ENCODE results near the gene PI3.
"Not testable (repeated sequence)": the region's sequence is repeated elsewhere in the genome, so short reads cannot be mapped to it uniquely, and the experiment has no call there.

PI3 gene

DNA sequence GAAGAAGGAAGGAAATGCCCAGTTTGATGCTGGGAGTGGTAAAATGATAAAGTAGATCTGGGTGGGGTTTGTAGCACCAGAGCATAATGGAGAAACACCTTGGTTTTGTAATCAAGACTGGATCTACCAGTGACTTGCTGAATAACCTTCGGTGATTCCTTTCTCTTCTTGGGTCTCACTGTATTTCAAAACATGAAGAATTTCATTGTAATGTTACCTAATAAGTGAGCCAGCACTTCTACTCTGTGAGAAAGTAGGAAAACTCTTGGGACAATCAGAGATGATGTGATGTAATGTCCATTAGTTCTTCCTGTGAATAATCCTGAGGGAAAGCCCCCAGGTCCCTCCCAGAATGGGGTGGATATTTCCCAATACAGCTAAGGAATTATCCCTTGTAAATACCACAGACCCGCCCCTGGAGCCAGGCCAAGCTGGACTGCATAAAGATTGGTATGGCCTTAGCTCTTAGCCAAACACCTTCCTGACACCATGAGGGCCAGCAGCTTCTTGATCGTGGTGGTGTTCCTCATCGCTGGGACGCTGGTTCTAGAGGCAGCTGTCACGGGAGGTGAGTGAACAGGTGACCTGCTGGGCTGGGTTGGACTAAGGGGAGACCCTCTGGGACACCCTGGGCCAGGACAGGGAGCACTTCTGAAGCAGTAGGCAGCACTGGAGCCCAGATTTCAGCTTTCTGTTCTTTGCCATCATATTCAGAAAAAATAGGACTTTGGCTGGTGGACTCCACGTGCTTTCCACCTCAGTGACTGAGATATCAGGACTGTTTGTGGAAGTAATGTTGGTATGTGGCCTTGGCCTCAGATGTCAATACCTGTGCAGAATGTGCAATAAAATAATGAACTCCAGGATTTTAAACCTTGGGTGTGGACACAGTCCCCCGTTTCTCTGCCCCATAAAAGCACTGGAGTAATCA, at the start of gene PI3:
Gene PI3 (plus strand): TSS at position 469 of the 931 bp plus-strand sequence. CDS start 21 bp downstream, at position 490.
- DNase-seq (ENCODE audit: low spot score), result no peak

GRCh38 chr20:45128099-45128498, 46.6 kb upstream of the PI3 start:
- no peak for DNase-seq (ENCODE audit: low spot score)

- DNase-seq (ENCODE audit: low spot score), result no peak
These were observed 37.8 kb upstream of the PI3 start for GRCh38 chr20:45136911-45137310.

DNA sequence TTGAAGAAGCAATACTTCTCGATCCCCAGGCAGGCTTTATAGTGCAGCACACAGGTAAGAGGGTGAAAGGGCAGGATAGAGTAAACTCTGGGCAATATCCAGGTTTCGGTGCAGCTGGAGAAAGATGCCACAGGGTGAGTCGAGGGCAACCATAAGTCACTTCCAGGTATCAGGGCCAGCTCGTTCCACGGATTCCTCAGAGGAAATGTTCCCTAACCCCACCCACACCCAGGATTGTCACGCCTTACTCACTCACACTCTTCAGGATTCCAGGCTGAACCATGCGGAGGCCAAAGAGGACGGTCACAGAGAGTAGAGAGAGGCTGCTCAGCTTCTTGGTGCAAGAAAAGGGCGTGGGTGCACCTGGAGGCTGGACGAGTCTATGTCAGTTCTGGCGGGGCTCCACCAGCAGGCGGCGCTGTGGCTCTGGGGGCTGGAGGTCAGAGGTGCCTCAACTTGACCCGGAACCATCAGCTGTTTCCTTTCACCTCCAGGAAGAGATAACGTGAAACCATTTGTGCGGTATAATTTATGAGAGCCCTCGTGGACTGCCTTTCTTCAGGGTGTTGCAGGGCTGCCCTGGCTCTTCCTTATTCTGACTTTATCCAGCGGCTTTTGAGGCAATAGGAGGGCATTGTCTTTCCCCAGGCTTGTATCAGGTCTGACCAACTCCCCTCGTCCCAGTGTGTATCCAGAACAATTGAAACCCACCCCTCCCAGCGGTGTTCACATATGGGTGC, 36.0 kb upstream of the PI3 start:
- DNase-seq (ENCODE audit: low spot score), result no peak

GRCh38 chr20:45139733-45140375, 34.8 kb upstream of the PI3 start:
- not testable (repeated sequence) for DNase-seq (ENCODE audit: low spot score)

- DNase-seq (ENCODE audit: low spot score), result peak; percentile 23
These were observed 33.9 kb upstream of the PI3 start for GRCh38 chr20:45140836-45141235.

GRCh38 chr20:45149062-45149461, 25.6 kb upstream of the PI3 start:
- no peak for DNase-seq (ENCODE audit: low spot score)

DNA sequence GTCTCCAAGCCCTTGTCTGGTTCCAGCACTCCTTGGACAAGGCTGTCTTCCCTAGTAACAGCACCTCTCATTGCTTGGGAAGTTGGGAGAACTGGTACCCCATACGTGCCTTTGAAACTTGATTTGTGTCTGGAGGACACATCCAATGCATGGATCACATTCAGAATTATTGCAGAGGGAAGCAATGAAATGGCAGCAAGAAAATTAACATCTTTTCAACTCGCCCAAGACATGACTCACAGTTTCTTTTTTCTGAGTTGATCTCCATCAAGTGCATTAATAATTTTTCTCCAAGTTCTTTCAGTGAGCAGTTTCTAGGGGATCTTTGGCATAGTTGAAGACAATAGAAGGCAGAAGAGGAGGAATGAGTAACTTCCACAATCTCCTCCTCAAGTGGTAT, 22.3 kb upstream of the PI3 start:
- DNase-seq (ENCODE audit: low spot score), result no peak

DNA sequence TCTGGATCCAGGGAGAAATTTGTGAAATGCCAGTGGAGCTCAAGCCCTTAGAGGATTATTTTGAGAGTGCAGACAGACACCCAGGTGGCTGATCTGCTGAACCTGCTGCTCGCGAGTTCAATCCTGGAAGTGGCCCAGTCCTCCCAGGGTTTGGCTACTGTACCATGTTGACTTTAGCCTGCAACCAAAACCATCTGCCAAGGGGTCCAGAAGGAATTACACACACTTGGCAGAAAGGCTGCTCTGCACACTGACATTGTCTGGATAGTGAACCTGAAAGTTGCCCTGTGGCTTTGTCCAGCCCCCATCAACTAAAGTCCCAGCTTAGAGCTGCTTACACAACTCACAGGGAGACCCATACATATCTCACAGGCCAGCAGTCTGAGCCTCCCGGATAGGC, 21.6 kb upstream of the PI3 start:
- no peak for DNase-seq (ENCODE audit: low spot score)

DNA sequence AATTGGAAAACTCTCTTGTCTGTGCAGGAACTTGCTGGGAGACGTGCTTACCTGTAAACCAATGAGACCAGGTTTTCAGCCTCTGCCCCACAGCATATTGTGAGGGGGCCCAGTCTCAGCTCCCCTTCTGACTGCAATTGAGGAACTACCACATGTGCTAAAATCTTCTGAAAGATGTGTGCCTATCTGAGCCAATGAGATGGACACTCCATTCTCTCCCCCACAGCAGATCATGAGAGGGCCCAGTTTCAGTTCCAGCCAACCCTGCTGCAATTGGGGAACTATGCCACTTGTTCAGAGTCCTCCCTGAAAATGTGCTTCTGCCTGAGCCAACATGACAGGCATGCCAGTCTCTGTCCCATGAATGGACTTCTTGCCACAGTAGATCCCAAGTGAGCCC, 20.9 kb upstream of the PI3 start:
- peak; percentile 18 for DNase-seq (ENCODE audit: low spot score)

DNA sequence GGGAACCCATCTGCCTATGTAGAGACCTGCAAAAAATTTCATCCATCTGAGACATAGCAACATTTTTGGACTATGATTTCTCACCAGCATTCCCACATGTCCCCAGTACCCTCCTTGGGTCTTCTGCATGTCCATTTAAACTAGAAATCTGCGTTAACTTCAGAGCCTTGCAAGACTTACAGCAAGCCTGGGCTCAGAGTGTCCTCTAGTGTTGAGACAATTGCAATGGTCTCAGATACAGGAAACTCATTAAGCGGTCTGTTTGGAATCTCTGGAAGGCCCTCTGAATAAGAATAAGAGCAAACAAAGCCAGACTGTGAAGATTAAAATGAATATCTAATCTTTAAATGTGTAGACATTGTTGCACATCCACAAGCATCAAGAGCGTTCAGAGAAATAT, 20.5 kb upstream of the PI3 start:
- DNase-seq (ENCODE audit: low spot score), result no peak

DNA sequence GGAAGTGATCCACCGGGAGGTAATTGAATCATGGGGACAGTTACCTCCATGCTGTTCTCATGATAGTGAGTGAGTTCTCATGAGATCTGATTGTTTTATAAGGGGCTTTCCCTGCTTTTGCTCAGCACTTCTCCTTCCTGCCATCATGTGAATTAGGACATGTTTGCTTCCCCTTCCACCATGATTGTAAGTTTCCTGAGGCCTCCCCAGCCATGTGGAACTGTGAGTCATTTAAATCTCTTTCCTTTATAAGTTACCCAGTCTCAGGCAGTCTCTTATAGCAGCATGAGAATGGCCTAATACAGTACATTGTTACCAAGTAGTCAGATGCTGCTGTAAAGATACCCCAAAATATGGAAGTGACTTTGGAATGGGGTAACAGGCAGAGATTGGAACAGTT, 19.9 kb upstream of the PI3 start:
- not testable (repeated sequence) for DNase-seq (ENCODE audit: low spot score)

- DNase-seq (ENCODE audit: low spot score), result no peak
These were observed 18.0 kb upstream of the PI3 start for GRCh38 chr20:45156713-45157112.

DNA sequence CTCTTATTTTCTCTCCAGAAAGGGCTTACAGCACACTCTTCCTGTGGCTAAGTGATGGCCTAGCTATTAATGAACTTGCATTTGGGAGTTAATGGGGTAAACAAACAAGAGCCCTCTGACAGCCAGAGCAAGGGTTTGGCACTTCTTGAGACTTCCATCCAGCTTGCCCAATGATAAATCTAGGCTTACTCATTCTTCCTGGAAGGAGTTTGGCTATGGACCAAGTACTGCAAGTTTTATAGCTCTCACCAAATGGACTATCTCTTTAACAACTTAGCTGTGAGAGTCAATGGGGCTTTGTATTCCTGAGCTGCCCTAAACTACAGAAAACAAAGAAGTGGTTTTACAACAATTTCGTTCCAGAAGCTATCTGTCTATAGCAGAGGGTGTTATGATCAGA, 16.7 kb upstream of the PI3 start:
- peak; percentile 21 for DNase-seq (ENCODE audit: low spot score)

DNA sequence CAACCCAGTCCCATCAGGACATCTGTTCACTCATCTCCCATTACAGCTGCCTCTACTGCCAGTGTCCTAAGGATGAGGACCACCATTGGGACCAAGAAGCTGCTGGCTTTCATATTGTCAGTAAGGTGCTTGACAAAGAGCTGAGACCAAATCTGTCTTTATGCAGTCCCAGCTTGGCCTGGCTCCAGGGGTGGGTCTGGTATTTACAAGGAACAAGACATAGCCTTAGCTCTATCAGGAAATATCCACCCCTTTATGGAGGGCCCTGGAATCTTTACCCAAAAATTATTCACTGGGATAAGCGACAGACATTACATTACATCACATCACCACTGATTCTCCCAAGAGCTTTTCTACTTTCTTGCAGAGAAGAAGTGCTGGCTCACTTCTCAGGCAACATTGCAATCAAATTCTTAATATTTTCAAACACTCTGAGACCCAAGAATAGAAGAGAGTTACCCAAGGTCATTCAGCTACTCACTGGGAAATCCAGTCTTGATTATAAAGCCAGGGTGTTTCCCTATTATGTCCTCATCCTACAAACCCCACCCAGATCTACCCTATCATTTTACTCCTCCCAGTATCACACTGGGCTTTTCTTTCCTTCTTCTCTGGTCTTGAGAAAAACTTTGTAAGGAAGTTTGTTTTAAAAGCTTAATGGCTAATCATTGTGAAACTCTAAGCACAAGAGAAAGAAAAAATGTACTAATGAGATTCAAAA, 11.5 kb upstream of the PI3 start:
- DNase-seq (ENCODE audit: low spot score), result no peak

GRCh38 chr20:45164906-45165305, 9.8 kb upstream of the PI3 start:
- DNase-seq (ENCODE audit: low spot score), result no peak

- DNase-seq (ENCODE audit: low spot score), result no peak
These were observed 1.2 kb upstream of the PI3 start for GRCh38 chr20:45173522-45173921.

- no peak for DNase-seq (ENCODE audit: low spot score)
These were observed 2.0 kb downstream of the PI3 start for GRCh38 chr20:45176526-45177267.

DNA sequence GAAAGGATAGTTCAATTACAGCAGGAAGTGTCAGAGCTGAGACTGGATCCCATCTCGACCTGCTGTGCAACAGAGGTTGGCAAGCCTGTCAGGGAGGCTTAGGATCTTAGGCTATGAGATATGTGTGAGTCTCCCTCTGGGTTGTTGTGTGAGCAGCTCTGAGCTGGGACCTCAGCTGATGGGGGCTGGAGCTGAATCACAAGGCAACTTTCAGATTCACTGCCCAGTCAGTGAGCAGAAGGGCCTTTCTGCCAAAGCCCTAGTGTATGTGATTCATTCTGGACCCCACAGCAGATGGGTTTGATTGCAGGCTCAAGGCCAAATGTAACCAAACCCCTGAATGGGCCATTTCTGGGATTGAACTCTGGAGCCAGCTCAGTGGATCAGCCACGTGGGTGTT, 4.5 kb downstream of the PI3 start:
- DNase-seq (ENCODE audit: low spot score), result no peak

- DNase-seq (ENCODE audit: low spot score), result no peak
These were observed 6.9 kb downstream of the PI3 start for GRCh38 chr20:45181639-45182038.

DNA sequence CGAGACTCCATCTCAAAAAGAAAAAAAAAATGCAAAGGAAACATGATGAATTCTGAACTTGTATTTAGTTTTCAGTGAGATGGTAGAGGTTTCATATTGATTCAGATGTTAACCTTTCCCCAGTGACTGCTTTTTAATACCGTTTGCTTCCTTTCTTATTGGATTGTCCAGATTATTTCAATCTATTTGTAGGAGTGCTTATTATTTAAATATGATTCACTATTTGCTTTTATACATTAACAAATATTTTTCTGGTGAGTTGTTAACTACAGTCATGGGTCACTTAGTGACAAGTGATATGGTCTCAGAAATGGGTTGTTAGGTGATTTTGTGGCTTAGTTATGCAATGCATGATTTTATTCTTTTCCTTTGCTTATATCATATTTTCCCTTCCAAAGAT, 8.4 kb downstream of the PI3 start:
- no peak for DNase-seq (ENCODE audit: low spot score)
